Anterior cingulate cortex (tissue), 58 donors: ENCODE results near the gene TRAPPC2.
A peak's percentile ranks its signal among the peaks of the same experiment; 100 is the strongest.

ENCODE experiments used
- DNase-seq, 58 donors: peaks; one replicate each; lab custom pipeline; 2025; lab: John Stamatoyannopoulos, UW

Gene TRAPPC2

GRCh38 chrX:13734278-13735172 is at the start of gene TRAPPC2, which contains the start of gene OFD1:
Gene TRAPPC2, minus strand, starts transcription at chrX:13734620. Its CDS starts 14,657 bp downstream, at chrX:13719963.
Gene OFD1, plus strand, starts transcription at chrX:13734748. Its CDS starts 324 bp downstream, at chrX:13735072.
- DNase-seq: peak; percentile 6 to 90 (median 79)

- DNase-seq: peak in 3 of 58 donors; percentile 13 to 33 (median 21)
Measured at GRCh38 chrX:13780868-13781427, 46.5 kb upstream of the TRAPPC2 start.

- DNase-seq: no peak
Measured at GRCh38 chrX:13778916-13779315, 44.5 kb upstream of the TRAPPC2 start.

GRCh38 chrX:13776387-13776786 is 42.0 kb upstream of the TRAPPC2 start:
- DNase-seq: peak in 1 of 58 donors; percentile 14

- DNase-seq: no peak
Measured at GRCh38 chrX:13775837-13776236, 41.4 kb upstream of the TRAPPC2 start.

- no peak for DNase-seq
Measured at GRCh38 chrX:13774696-13775095, 40.3 kb upstream of the TRAPPC2 start.

GRCh38 chrX:13770013-13770535 is 35.7 kb upstream of the TRAPPC2 start:
- no peak for DNase-seq

GRCh38 chrX:13768939-13769338 is 34.5 kb upstream of the TRAPPC2 start:
- DNase-seq: no peak

GRCh38 chrX:13764765-13765164 is 30.3 kb upstream of the TRAPPC2 start:
- peak in 27 of 58 donors; percentile 0 to 44 (median 18) for DNase-seq

GRCh38 chrX:13764281-13764680 is 29.9 kb upstream of the TRAPPC2 start:
- peak in 2 of 58 donors; percentile 4 to 29 for DNase-seq

GRCh38 chrX:13763489-13763888 is 29.1 kb upstream of the TRAPPC2 start:
- DNase-seq: peak in 38 of 58 donors; percentile 0 to 55 (median 21)

- DNase-seq: no peak
Measured at GRCh38 chrX:13761606-13762414, 27.4 kb upstream of the TRAPPC2 start.

GRCh38 chrX:13760426-13760825 is 26.0 kb upstream of the TRAPPC2 start:
- DNase-seq: peak in 1 of 58 donors; percentile 0

- no peak for DNase-seq
Measured at GRCh38 chrX:13759152-13759718, 24.8 kb upstream of the TRAPPC2 start.

- no peak for DNase-seq
Measured at GRCh38 chrX:13756381-13756780, 22.0 kb upstream of the TRAPPC2 start.

GRCh38 chrX:13755254-13755653 is 20.8 kb upstream of the TRAPPC2 start:
- no peak for DNase-seq

- DNase-seq: no peak
Measured at GRCh38 chrX:13754765-13755164, 20.3 kb upstream of the TRAPPC2 start.

- no peak for DNase-seq
Measured at GRCh38 chrX:13752646-13753045, 18.2 kb upstream of the TRAPPC2 start.

- DNase-seq: no peak
Measured at GRCh38 chrX:13752141-13752540, 17.7 kb upstream of the TRAPPC2 start.

GRCh38 chrX:13750812-13751211 is 16.4 kb upstream of the TRAPPC2 start:
- DNase-seq: no peak
